Measurements from ENCODE around the gene SETBP1. TPM values are rescaled to one million over a fixed set of nuclear protein-coding genes. Genes with fewer than 3 reads are reported as not detected.

SETBP1 gene
- total RNA-seq, 1 donor: 2.6 TPM

GRCh38 chr18:44922968-44923367 is 242.3 kb downstream of the SETBP1 start:
- no peak overlapping the region for H3K4me3 ChIP-seq (ENCODE audit: low read depth, low read length)
- TF ChIP-seq CTCF (IDR thresholded peaks at IDR 0.05; ENCODE audit: insufficient read depth, low read depth, low read length): no peak
- DNase-seq (ENCODE audit: low read depth): peak; percentile 4

- no peak for DNase-seq (ENCODE audit: low read depth)
- no peak for TF ChIP-seq CTCF (IDR thresholded peaks at IDR 0.05; ENCODE audit: insufficient read depth, low read depth, low read length)
- no peak overlapping the region for H3K4me3 ChIP-seq (ENCODE audit: low read depth, low read length)
Observed at GRCh38 chr18:44924785-44925499, 244.3 kb downstream of the SETBP1 start.

GRCh38 chr18:44927127-44927849 is 246.6 kb downstream of the SETBP1 start:
- DNase-seq (ENCODE audit: low read depth): no peak
- TF ChIP-seq CTCF (IDR thresholded peaks at IDR 0.05; ENCODE audit: insufficient read depth, low read depth, low read length): no peak

GRCh38 chr18:44934901-44935300 is 254.2 kb downstream of the SETBP1 start:
- DNase-seq (ENCODE audit: low read depth): no peak
- TF ChIP-seq CTCF (IDR thresholded peaks at IDR 0.05; ENCODE audit: insufficient read depth, low read depth, low read length): no peak
- H3K4me3 ChIP-seq (ENCODE audit: low read depth, low read length): no peak overlapping the region

More at GRCh38 chr18:44927127-44927849, 246.6 kb downstream of the SETBP1 start:
- H3K4me3 ChIP-seq (ENCODE audit: low read depth, low read length): no peak overlapping the region

GRCh38 chr18:44935455-44935854 is 254.8 kb downstream of the SETBP1 start:
- no peak for DNase-seq (ENCODE audit: low read depth)

GRCh38 chr18:44936485-44936884 is 255.8 kb downstream of the SETBP1 start:
- no peak for DNase-seq (ENCODE audit: low read depth)
- TF ChIP-seq CTCF (IDR thresholded peaks at IDR 0.05; ENCODE audit: insufficient read depth, low read depth, low read length): no peak
- no peak overlapping the region for H3K4me3 ChIP-seq (ENCODE audit: low read depth, low read length)

More at GRCh38 chr18:44935455-44935854, 254.8 kb downstream of the SETBP1 start:
- no peak for TF ChIP-seq CTCF (IDR thresholded peaks at IDR 0.05; ENCODE audit: insufficient read depth, low read depth, low read length)
- H3K4me3 ChIP-seq (ENCODE audit: low read depth, low read length): no peak overlapping the region
